Left renal pelvis (tissue), 4 donors: ENCODE measurements around the gene NT5C1A. TPM values are rescaled to one million over a fixed set of nuclear protein-coding genes. Genes with fewer than 3 reads are reported as not detected.

Source experiments
- DNase-seq, 4 donors: peaks; one replicate each; pipeline ENCODE4 v3.0.0-alpha.2; 2013; ENCODE audit warnings: low read depth in 4 of 4, low spot score in 3 of 4
- polyA plus RNA-seq, 4 donors: library from polyadenylated mRNA; unstranded; fragments of 120-200 nt; gene quantifications; one replicate each; pipeline ENCODE4 v1.2.1, GENCODE V29; 2013; ENCODE audit not compliant: insufficient read length in 4 of 4

Gene NT5C1A
- polyA plus RNA-seq, 4 donors = 0.27 to 1.7 (median 0.43) TPM

DNA sequence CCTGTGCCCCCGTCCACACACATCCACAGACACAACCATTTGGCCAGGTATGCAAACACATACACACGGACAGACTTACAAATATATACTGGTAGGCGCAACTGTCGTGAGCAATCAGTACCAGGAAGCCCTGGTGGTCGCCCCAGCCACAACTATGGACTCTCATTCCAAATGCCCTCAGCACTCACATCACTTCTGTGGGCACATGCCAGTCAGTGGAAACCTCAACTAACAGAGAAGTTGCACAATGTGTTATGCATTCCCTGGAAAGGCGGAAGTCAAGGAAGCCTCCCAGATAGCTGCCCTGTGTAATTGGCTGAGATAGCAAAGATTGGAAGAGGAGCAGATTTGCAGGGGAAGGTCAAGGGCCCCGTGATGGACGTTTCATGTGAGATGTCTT lies 31.0 kb downstream of the NT5C1A start:
- no peak for DNase-seq

DNA sequence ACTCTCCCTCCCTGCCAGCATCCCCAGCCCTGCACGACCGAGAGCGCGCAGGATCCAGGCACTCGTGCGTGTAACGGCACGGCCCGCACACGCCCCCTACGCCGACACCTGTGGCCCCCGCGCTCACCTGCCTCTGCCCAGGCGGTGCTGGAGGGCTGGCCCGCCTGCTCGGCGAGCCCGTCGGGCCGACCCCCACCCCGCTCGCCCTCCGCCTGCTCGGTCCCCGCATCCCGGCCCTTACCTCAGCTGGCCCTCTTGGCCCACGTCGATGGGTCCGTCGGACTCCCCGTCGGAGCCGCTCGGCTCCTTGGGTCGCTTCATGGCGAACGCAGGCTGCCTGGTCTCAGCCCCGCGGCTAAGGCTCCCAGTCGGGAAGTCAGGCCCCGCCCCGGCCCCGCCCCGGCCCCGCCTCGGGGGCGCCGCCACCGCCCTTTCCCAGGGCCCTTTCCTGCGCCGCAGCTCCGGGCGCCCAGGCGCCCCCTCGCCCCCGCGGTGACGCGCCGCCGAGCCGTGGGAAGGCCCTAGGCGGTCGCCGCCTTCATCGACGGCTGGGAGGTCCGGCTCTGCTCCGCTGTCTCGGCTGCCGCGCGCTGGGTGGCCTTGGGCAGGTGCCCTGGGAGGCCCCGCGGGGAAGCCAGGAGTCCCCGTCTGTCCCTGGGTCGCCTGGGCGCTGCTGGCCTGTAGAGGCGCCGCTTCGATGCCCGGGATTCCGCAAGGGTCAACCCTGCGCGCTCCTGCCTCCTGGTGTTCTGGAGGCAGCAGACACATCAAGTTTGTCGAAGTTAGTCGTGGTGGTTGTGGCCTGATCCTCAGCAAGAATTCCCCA lies 32.4 kb downstream of the NT5C1A start, which contains the start of gene HEYL:
TSS of gene HEYL (minus strand) at position 339 of the 826 bp plus-strand sequence. CDS start at position 321, 18 bp downstream.
- DNase-seq = peak in 3 of 4 donors; percentile 39 to 44 (median 40)

DNA sequence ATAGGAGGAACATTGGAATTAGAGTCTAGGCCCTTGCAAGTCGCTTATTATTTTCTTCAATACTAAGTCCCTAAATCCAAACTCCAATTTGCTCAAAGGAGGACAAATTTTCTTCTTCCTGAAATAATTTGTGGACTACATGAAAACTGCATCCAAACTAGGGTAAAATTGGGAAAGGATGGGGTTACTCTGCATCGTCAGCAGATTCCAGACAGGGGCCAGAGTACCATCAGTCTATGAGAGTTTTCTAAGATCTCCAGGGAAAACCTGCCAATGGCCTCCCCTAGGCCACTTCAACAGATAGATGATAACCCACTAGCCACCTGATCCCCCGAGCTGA lies 33.0 kb downstream of the NT5C1A start:
- DNase-seq = no peak

DNA sequence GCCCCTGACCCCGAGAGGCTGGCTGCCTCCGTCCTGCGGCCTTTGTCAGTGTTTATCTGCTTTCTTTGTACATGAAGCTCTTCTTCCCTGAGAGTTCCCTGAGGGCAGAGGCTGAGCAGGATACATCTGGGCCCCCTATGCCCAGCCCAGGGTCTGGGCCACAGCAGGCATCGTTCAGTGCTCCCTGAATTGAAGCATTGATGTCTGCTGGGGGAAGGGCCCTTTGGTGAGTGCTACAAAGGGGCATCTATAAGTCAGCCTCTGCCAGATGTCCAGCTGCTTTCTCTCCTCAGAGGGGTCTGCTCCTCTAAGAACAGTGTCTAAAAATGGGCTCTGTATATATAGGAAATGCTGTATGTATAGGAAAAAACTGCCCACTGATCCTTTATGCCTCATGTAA lies 34.5 kb downstream of the NT5C1A start:
- DNase-seq = no peak

DNA sequence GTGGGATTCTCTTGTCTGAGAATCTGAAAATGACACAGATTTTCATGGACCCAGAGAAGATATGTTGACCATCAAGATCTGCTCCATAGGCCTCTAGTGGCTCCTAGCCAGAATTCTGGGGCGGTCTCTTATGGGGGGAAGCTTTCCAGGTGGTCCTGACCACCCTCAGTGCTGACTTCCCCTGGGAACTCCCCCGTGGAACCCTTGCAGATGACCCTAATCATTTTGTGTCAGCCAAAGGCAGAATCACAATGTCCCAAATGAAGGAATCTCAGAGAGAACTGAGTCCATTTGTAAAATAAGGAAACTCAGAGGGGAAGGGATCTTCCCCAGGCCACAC lies 36.1 kb downstream of the NT5C1A start:
- DNase-seq = no peak

DNA sequence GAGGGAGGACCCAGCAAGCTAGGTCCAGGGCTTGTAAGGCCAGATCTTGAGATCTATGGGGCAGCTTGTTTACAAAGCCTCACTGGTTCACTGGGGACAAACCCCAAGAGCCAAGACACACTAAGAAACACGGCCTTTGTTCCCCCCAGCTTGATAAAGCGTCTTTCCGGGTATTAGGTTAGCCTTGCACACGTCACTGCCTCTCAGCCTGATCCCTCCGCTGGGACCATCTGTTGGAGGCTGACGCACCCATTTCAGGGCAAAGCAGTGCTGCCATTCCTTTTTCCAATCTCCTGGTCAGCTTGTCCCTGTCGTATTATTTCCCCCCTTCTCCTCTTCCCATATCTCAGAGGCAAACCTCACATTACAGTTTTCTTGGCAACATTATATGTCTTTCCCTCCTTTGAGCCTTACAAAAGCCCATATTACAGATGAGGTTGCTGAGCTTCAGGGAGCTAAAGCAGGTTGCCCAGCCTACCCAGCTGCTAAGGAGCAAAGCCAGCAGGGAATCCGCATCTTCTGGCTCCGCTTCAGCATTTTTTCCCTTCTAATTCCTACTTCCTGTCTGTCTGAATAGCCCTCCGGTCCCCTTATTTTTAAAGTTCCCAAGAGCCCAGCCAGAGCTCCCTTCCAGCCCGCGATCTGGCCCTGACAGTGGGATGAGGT lies 36.6 kb downstream of the NT5C1A start:
- no peak for DNase-seq

DNA sequence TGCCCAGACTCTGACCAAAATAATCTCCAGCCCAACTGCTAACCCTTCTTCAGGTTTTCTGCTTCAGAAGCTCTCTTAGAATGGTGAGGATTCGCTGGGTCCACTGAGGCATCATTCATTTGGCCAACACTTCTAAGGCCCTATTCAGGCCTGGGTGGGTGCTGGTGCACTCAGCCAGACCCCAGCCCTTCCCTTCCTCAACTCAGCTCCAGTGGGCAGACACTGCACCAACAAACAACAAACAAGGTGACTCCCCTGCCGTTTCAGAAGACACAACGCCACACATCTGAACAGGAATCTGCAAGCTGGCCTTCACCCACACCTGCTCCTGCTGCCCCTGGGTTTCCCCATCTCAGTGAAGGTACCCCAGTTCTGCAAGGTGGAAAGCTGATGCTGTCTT lies 38.5 kb downstream of the NT5C1A start:
- no peak for DNase-seq

DNA sequence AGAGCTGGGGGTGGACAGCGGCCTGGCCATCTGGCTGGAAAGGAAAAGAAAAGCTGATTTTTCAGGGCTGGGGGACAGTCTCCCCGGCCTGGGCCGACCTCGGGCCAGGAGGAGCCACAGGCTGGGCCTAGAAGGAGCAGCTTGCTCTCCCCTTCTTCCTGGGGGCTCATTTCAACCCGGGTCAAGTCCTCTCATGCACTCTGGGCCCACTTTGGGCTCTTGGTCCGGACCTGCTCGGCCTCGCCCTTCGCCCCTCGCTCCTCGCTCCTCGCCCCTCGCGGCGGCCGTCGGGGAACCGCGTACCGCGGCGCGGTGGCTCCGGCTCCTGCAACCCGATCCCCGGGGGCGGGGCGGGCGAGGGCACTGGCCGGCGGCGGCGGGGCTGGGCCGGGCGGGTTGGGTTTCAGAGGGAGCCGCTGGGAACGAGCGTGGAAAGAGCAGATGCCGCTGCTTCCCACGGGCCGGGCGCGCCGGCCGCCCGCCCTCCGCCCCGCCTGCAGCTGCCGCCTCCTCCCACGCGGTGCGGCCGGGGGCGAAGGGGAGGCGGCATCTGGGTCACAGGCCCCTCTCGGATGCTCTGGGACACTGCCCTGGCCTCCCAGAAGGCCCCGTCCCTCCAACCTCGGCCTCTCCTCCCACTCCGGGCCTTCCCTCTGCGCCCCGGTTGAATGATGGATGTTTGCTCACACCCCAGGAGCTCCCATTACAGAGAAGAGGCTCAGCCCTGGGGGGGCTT lies 39.1 kb downstream of the NT5C1A start:
- peak in 3 of 4 donors; percentile 40 to 59 (median 53) for DNase-seq

GRCh38 chr1:39632323-39632681 lies 39.6 kb downstream of the NT5C1A start:
- DNase-seq = no peak

- DNase-seq = no peak
Observed at GRCh38 chr1:39631361-39632322, 40.3 kb downstream of the NT5C1A start.

DNA sequence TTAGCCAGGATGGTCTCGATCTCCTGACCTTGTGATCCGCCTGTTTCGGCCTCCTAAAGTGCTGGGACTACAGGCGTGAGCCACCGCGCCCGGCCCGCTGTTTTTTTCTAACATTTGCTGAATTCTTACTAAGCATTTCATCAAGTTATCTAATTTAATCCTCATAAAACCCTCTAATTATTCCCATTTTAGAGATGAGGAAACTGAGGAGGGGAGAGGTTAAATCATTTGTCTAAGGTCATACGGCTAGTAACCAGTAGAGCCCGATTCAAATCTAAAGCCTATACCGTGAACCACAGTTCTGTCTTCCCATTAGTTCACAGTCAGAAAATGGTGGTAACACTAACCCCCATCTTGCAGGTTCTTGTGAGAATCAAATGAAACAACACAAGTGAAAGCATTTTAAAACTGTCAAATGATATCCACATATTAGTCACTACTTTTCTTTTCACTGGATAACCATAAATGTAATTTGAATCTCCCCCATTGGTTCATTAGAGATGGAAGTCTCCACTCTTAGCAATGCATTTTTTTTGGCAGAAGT lies 43.0 kb downstream of the NT5C1A start:
- no peak for DNase-seq

DNA sequence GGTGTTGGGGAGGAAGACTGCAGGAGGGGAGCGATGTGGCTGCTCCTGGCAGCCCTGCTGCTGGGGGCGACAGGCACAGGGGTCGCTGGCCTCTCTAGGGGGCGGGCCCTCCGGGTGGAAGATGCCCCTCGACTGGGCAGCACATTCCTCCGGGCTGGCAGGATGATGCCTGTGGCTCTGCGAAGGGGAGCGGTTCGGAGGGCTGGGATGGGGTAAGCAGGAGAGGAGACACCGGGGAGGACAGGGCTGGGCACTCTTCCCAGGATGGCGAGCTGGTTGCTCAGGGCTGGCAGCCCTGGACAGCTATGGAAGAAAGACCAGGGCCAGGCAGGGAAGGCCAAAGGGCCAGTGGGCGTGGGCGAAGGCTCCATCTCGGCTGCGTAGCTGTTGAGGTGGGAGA lies 45.3 kb downstream of the NT5C1A start:
- no peak for DNase-seq

GRCh38 chr1:39625462-39626273 lies 46.2 kb downstream of the NT5C1A start:
- DNase-seq = peak in 2 of 4 donors; percentile 46 to 49

- DNase-seq = no peak
Observed at GRCh38 chr1:39625009-39625408, 46.9 kb downstream of the NT5C1A start.

DNA sequence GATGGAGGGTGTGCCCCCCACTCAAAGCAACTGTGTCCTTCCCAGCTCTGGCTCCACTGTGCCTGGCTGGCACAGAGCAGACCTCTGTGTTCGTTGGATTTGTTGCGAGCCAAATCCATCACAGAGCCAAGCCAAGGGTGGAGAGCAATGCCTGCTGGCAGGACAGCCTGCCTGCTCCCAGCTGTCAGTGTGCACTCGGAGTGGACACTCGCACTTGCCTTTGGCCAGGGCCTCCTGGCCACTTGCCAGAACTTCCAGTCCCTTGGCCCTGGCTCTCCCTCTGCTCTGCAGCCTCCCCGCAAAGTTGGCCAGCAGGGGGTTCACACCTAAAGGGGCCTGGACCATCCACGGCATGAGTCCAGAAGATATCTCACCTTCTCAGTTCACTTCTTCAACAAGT lies 48.9 kb downstream of the NT5C1A start:
- no peak for DNase-seq

- no peak for DNase-seq
Observed at GRCh38 chr1:39622427-39622826, 49.5 kb downstream of the NT5C1A start.

DNA sequence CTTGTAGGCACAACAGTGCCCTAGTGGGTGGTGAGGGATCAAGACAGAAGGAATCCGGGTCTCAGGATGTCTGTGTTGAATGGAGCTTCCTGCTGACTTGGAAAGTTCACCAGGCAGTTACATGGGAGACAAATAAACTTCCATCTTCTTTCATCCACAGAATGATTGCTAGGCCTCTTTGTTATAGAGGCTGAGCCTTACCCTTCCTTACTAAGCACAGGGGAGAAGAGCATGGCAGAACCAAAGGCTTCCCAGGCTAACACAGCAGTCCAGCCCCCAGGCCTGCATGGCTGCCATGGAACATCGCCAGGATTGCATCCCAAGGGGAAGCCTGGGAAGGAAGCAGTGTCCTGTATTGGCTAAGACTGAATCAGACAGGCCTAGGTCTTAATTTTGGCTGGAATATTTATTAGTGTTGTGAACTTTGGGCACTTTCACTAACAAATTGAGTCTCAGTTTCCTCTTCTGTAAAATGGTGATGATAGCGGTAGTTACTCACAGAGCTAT lies 51.2 kb downstream of the NT5C1A start:
- no peak for DNase-seq

DNA sequence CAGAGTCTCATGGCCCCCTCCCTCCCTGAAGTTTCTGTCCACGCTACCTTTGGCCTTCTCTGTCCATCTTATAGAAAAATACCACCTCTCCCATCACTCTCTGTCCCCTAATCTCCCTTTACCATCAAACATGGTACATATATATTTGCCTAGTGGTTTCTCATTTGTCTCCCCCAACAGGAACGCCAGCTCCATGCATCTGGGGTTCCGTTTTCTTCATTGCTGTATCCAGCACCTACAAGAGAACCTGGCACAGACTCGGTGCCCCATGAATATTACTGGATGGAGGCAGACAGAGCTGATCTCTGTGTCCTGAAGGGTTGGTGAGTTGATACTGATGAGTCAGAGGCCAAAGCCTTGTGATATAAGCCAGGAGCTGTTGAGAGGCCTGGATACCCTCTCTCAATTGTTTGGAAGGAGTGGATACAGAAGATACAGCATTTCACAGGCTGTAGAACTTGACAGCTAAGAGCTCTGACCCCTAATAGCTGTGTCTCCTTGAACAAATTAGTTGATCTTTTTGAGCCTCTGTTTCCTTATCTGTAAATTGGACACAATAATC lies 54.3 kb downstream of the NT5C1A start:
- no peak for DNase-seq
